ENCODE measurements around the gene DNAH11. TPM values are rescaled to one million over a fixed set of nuclear protein-coding genes. Genes with fewer than 3 reads are reported as not detected.

Gene DNAH11
- total and polyA plus RNA-seq, 11 donors, result 0.04 to 0.98 (median 0.23) TPM

DNA sequence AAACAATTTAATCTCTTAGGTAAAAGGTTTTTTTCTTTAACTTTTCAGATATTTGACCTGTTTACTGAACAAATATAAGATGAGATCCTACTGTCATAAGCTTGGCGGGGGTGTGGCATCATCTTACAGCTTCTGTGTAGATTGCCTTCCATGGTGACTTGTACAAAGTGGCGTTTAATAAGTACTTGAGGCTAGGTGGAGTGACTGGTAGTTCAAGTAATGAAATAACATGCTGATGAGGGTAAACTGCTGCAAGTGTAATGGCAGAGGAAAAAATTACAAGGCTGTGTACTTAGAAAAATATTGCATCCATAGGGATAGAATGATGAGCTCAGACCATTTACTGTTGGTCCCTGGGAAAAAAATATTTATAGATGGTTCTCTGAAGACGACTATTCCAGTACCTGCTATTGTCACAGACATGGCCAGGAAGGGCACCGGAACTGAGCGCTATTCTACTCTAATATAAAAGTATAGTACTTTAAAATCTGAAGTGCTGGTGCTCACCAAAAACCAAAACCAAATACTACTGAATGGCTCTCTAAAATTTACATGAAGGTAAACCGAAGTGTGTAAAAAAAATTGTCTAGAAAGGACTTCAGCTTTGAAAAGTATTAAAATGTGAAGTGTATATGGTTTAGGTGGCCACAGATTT, 42.4 kb downstream of the DNAH11 start:
- no peaks in the 10 kb centered on the region for H3K27me3 ChIP-seq
- peaks cover 0 to 14% (median 2%) of the 10 kb centered on the region in 12 donors for H3K9me3 ChIP-seq
- H3K36me3 ChIP-seq, result no peaks in the 10 kb centered on the region
- H3K27ac ChIP-seq, result no peak overlapping the region
- no peak overlapping the region for H3K4me3 ChIP-seq
- TF ChIP-seq POLR2A (IDR thresholded peaks at IDR 0.05), result no peak
- TF ChIP-seq, protein P1, sequence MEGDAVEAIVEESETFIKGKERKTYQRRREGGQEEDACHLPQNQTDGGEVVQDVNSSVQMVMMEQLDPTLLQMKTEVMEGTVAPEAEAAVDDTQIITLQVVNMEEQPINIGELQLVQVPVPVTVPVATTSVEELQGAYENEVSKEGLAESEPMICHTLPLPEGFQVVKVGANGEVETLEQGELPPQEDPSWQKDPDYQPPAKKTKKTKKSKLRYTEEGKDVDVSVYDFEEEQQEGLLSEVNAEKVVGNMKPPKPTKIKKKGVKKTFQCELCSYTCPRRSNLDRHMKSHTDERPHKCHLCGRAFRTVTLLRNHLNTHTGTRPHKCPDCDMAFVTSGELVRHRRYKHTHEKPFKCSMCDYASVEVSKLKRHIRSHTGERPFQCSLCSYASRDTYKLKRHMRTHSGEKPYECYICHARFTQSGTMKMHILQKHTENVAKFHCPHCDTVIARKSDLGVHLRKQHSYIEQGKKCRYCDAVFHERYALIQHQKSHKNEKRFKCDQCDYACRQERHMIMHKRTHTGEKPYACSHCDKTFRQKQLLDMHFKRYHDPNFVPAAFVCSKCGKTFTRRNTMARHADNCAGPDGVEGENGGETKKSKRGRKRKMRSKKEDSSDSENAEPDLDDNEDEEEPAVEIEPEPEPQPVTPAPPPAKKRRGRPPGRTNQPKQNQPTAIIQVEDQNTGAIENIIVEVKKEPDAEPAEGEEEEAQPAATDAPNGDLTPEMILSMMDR (IDR thresholded peaks at IDR 0.05), result no peak
- H3K4me1 ChIP-seq, result peaks cover 0 to 9% (median 0%) of the 10 kb centered on the region in 12 donors
- intact Hi-C loops (cut with DNase I), result no loop called here
- DNase-seq, result no peak
- WGBS, 4 donors, result 85 to 91% (median 88%) methylated on average over 6 of the region's 6 CpGs
- no peak for ATAC-seq

DNA sequence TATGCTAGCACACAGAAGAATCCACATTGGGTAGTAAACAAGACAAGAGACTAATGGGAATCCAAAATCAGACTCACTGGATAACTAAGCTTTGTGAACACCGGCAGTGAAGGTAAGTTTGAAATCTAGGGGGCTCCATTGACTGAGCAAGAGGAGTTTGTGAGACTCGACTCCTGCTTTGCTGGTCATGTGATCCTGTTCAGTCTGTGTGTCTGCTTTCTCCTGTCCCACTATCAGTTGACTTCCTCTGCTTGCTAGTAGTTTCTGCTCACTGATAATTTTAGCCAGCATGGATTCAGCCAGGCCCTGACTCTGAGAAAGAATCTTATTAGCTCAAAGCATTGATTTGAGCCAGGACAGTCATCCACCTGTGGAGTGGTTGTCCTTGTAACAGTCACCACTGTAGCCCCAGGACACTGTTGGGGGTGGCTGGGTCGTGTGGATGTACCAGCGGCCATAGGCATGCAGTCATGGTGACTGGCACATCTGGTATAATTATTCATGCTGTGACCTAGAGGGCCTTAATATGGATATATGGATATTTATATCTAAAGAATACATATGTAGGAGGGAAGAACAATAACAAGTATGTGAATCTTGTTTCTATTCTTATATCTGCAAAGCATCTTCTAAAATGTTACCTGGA, 44.4 kb downstream of the DNAH11 start:
- no peak overlapping the region for H3K27ac ChIP-seq
- no peak for ATAC-seq
- DNase-seq, result no peak
- intact Hi-C loops (cut with DNase I), result no loop called here
- no peak overlapping the region for H3K4me3 ChIP-seq
- H3K27me3 ChIP-seq, result no peaks in the 10 kb centered on the region
- WGBS, 4 donors, result 31 to 54% (median 44%) methylated on average over 4 of the region's 4 CpGs
- no peak for TF ChIP-seq POLR2A (IDR thresholded peaks at IDR 0.05)
- TF ChIP-seq, protein P1 (IDR thresholded peaks at IDR 0.05), result no peak
- no peaks in the 10 kb centered on the region for H3K36me3 ChIP-seq
- H3K4me1 ChIP-seq, result no peaks in the 10 kb centered on the region
- H3K9me3 ChIP-seq, result peaks cover 0 to 14% (median 2%) of the 10 kb centered on the region in 12 donors

DNA sequence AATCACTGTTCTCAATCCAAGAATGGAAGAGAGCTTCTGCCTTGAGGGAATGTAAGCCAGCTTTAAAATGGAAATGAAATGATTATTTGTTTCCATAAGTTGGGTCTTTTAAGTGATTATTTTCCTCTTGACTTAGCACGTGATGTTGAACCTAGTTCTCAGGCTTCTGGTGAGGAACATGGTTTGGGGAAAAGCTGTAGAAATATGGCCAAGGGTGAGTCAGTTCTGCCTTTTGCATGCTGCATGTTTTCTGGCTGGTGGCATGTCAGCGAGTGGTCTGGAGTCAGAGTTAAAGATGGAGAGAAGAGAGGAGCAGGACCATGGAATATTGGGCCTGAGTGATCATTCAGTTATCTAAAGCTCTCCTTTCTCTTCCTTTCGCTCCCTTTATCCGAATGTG, 54.0 kb downstream of the DNAH11 start:
- H3K36me3 ChIP-seq, result no peaks in the 10 kb centered on the region
- intact Hi-C loops (cut with DNase I), result no loop called here
- no peak overlapping the region for H3K27ac ChIP-seq
- H3K4me3 ChIP-seq, result no peak overlapping the region
- H3K4me1 ChIP-seq, result no peaks in the 10 kb centered on the region
- no peak for ATAC-seq
- peaks cover 0 to 8% (median 0%) of the 10 kb centered on the region in 12 donors for H3K9me3 ChIP-seq
- no peak for DNase-seq
- 83 to 92% (median 88%) methylated on average over 4 of the region's 4 CpGs for WGBS, 4 donors
- no peaks in the 10 kb centered on the region for H3K27me3 ChIP-seq
- TF ChIP-seq POLR2A (IDR thresholded peaks at IDR 0.05), result no peak
- TF ChIP-seq, protein P1 (IDR thresholded peaks at IDR 0.05), result no peak

DNA sequence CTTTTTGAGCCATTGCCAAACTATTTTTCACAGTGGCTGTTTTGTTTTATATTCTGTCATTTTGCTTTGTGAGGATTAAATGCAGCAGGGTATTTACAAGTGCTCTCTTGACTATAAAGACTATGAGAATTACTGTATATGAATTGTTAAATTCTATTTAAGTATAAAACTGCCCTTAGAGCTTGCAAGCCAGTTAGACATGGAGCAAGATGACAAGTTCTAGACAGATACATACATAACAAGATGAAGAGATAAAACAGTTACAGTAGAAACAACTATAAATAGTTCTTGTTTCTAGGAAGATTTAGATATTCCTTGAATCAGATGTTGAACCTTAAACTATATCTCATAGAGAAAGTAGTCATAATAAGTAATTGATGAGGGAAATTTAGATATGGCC, 60.6 kb downstream of the DNAH11 start:
- no peaks in the 10 kb centered on the region for H3K4me1 ChIP-seq
- peaks cover 0 to 10% (median 0%) of the 10 kb centered on the region in 12 donors for H3K9me3 ChIP-seq
- ATAC-seq, result no peak
- H3K36me3 ChIP-seq, result no peaks in the 10 kb centered on the region
- TF ChIP-seq POLR2A (IDR thresholded peaks at IDR 0.05), result no peak
- TF ChIP-seq, protein P1 (IDR thresholded peaks at IDR 0.05), result no peak
- intact Hi-C loops (cut with DNase I), result no loop called here
- H3K27me3 ChIP-seq, result no peaks in the 10 kb centered on the region
- no peak for DNase-seq
- H3K27ac ChIP-seq, result no peak overlapping the region
- no peak overlapping the region for H3K4me3 ChIP-seq
